Liver (tissue), 9 donors: ENCODE measurements around the gene DPH2. TPM values are rescaled to one million over a fixed set of nuclear protein-coding genes. Genes with fewer than 3 reads are reported as not detected.

Experiments used
- DNase-seq: peaks from one replicate; pipeline ENCODE4 v3.0.0-alpha.2; 2017; ENCODE audit warnings: low spot score
- H3K27ac ChIP-seq, 2 donors: one replicate each; pipeline ENCODE4 v1.7.0; 2013; ENCODE audit warnings: inconsistent platforms in 2 of 2, low read length in 2 of 2, control low read depth in 1 of 2, low read depth in 1 of 2, mild to moderate bottlenecking in 1 of 2
- H3K27me3 ChIP-seq, 4 donors: one replicate each; pipeline versions ENCODE4 v1.6.1 to v1.7.0; 2013; ENCODE audit warnings: low read length in 3 of 4, inconsistent platforms in 1 of 4, mild to moderate bottlenecking in 1 of 4, moderate library complexity in 1 of 4; ENCODE audit not compliant: control insufficient read depth in 4 of 4, insufficient read depth in 4 of 4
- H3K36me3 ChIP-seq, 4 donors: one replicate each; pipeline versions ENCODE4 v1.6.1 to v1.7.0; 2013; ENCODE audit warnings: low read length in 3 of 4, mild to moderate bottlenecking in 3 of 4, low read depth in 1 of 4, moderate library complexity in 1 of 4; ENCODE audit not compliant: control insufficient read depth in 4 of 4, insufficient read depth in 3 of 4
- H3K4me1 ChIP-seq, 4 donors: one replicate each; pipeline versions ENCODE4 v1.6.1 to v1.7.0; 2013; ENCODE audit warnings: low read length in 3 of 4, mild to moderate bottlenecking in 3 of 4, moderate library complexity in 1 of 4; ENCODE audit not compliant: control insufficient read depth in 4 of 4, insufficient read depth in 4 of 4
- H3K4me3 ChIP-seq, 3 donors: one replicate each; pipeline versions ENCODE4 v1.6.1 to v1.7.0; 2013; ENCODE audit warnings: low read length in 3 of 3, control low read depth in 1 of 3, low read depth in 1 of 3, mild to moderate bottlenecking in 1 of 3
- H3K9ac ChIP-seq, 2 donors: one replicate each; pipeline ENCODE4 v1.7.0; 2013; ENCODE audit warnings: low read length in 2 of 2, mild to moderate bottlenecking in 2 of 2, moderate library complexity in 2 of 2, control low read depth in 1 of 2, low read depth in 1 of 2
- H3K9me3 ChIP-seq, 4 donors: one replicate each; pipeline versions ENCODE4 v1.6.1 to v1.7.0; 2013; ENCODE audit warnings: low read length in 3 of 4; ENCODE audit not compliant: control insufficient read depth in 4 of 4
- ATF3 ChIP-seq: IDR thresholded peaks from 2 replicates; pipeline ENCODE4 v1.6.1; 2016; ENCODE audit warnings: antibody characterized with exemption
- EGR1 ChIP-seq, 2 donors: IDR thresholded peaks; 2 replicates each; pipeline ENCODE4 v1.6.1; 2016 to 2018; ENCODE audit warnings: antibody characterized with exemption in 2 of 2, low read depth in 2 of 2
- FOXA1 ChIP-seq: IDR thresholded peaks from 2 replicates; pipeline ENCODE4 v1.6.1; 2016; ENCODE audit warnings: antibody characterized with exemption
- FOXA2 ChIP-seq: IDR thresholded peaks from 2 replicates; pipeline ENCODE4 v1.6.1; 2016; ENCODE audit warnings: antibody characterized with exemption
- GABPA ChIP-seq, 2 donors: IDR thresholded peaks in 1 of 2; conservative IDR thresholded peaks in 1 of 2; 2 replicates each; pipeline ENCODE4 v1.6.1; 2016; ENCODE audit warnings: antibody characterized with exemption in 2 of 2, mild to moderate bottlenecking in 1 of 2, moderate library complexity in 1 of 2
- HNF4A ChIP-seq, 2 donors: conservative IDR thresholded peaks; 2 replicates each; pipeline ENCODE4 v1.6.1; 2016; ENCODE audit warnings: antibody characterized with exemption in 2 of 2, mild to moderate bottlenecking in 2 of 2
- HNF4G ChIP-seq: IDR thresholded peaks from 2 replicates; pipeline ENCODE4 v1.6.1; 2016; ENCODE audit warnings: antibody characterized with exemption
- JUND ChIP-seq, 2 donors: IDR thresholded peaks; 2 replicates each; pipeline ENCODE4 v1.6.1; 2016; ENCODE audit warnings: antibody characterized with exemption in 2 of 2
- MAX ChIP-seq: IDR thresholded peaks from 2 replicates; pipeline ENCODE4 v1.6.1; 2016; ENCODE audit warnings: antibody characterized with exemption
- NR2F2 ChIP-seq: IDR thresholded peaks from 2 replicates; pipeline ENCODE4 v1.6.1; 2016; ENCODE audit warnings: antibody characterized with exemption
- RAD21 ChIP-seq, 2 donors: IDR thresholded peaks; 2 replicates each; pipeline ENCODE4 v1.6.1; 2016; ENCODE audit warnings: antibody characterized with exemption in 2 of 2, mild to moderate bottlenecking in 2 of 2
- REST ChIP-seq: IDR thresholded peaks from 2 replicates; pipeline ENCODE4 v1.6.1; 2016; ENCODE audit warnings: antibody characterized with exemption, mild to moderate bottlenecking
- RXRA ChIP-seq, 2 donors: IDR thresholded peaks; 2 replicates each; pipeline ENCODE4 v1.6.1; 2017 to 2018; ENCODE audit warnings: antibody characterized with exemption in 2 of 2, mild to moderate bottlenecking in 1 of 2
- SP1 ChIP-seq: IDR thresholded peaks from 2 replicates; pipeline ENCODE4 v1.6.1; 2018; ENCODE audit warnings: antibody characterized with exemption, mild to moderate bottlenecking
- TAF1 ChIP-seq: conservative IDR thresholded peaks from 2 replicates; pipeline ENCODE4 v1.6.1; 2016; ENCODE audit warnings: antibody characterized with exemption, mild to moderate bottlenecking
- YY1 ChIP-seq: IDR thresholded peaks from 2 replicates; pipeline ENCODE4 v1.6.1; 2016; ENCODE audit warnings: antibody characterized with exemption, mild to moderate bottlenecking
- WGBS: extraction: QIAGEN DNeasy Blood & Tissue Kit; methylation state at CpG from one replicate; pipeline ENCODE4 v1.1.7; 2013; 5-methylcytosine and 5-hydroxymethylcytosine counted together
- polyA plus RNA-seq, 2 donors: library from polyadenylated mRNA; stranded (reverse) in 1 of 2; unstranded in 1 of 2; fragments of 200-250 nt in 1 of 2; fragments of >200 nt in 1 of 2; fragmentation: Nextera tagmentation in 1 of 2; extraction: Ambion mirVana in 1 of 2; gene quantifications; one replicate each; pipeline versions ENCODE4 v1.2.1 to v1.2.3, GENCODE V29; 2013 to 2015
- total RNA-seq, 2 donors: library from RNA; depleted of rRNA; stranded (reverse); fragments of >200 nt; gene quantifications; one replicate each; pipeline ENCODE4 v1.2.3, GENCODE V29; 2014
- TF ChIP-seq, protein P1 (sequence below): IDR thresholded peaks from 2 replicates; pipeline ENCODE4 v1.6.1; 2016; ENCODE audit warnings: antibody characterized with exemption
- TF ChIP-seq, protein P2 (sequence below): fragments of 150-350 bp; IDR thresholded peaks from 2 replicates; pipeline ENCODE4 v1.5.1; 2017; ENCODE audit warnings: improper control_type of control experiment, low read depth, low read length; ENCODE audit not compliant: missing input control
- donor health status: healthy.
- donor health status: healthy.
- donor health status: healthy.
- donor health status: healthy.
- donor health status: healthy.

DPH2 gene
- total and polyA plus RNA-seq, 4 donors: 9.3 to 20.9 (median 15.4) TPM

- Histone ChIP-seq H3K27me3 (no peaks in the 10 kb centered on the region), H3K27ac (no peak overlapping the region), H3K4me3 (no peak overlapping the region), H3K9me3 (no peaks in the 10 kb centered on the region), H3K36me3 (peaks cover 0 to 4% (median 0%) of the 10 kb centered on the region in 4 donors), H3K9ac (no peak overlapping the region), H3K4me1 (peaks cover 10 to 25% (median 15%) of the 10 kb centered on the region in 4 donors)
- DNase-seq: no peak
- 95% methylated on average over 13 of the region's 13 CpGs for WGBS
- no peak for TF ChIP-seq HNF4G
- TF ChIP-seq GABPA (IDR thresholded peaks at IDR 0.05 in 1 of 2, conservative IDR thresholded peaks at IDR 0.05 in 1 of 2): no peak
- TF ChIP-seq FOXA1: no peak
Measured at GRCh38 chr1:43931711-43932660, 37.8 kb upstream of the DPH2 start.

DNA sequence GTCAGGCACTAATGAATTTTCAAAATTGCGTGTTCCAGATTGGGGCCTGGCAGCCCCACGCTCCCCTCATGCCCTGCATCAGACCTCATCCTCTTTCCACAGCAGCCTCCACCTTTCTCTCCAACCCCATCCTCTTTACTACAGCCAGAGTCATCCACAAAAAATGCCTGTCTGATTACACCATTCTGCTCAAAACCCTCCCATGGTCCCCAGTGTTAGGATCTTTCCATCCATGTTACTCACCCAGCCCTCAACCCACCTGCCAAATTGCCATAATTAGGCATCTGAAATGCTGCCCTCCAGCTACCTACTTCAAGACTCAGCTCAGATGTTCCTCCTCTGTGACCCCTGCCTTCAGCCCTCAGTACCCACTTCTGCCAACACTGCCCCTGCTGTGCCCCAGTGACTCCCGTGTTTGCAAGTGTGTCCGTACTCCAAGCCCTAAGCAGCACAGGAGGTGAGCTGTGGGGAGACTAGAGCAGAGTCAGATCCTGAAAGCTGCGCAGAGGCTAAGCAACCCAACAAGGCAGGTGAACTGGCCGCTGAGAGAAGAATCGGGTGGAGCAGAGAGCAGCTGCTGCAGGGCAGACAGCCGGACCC lies 36.9 kb upstream of the DPH2 start:
- Histone ChIP-seq H3K4me3 (peak overlapping the region in 1 of 3 donors; percentile 36), H3K27ac (no peak overlapping the region)
- WGBS: 34% methylated on average over 8 of the region's 8 CpGs

More for the DNA sequence above, 36.9 kb upstream of the DPH2 start:
- TF ChIP-seq TAF1: no peak
- no peak for TF ChIP-seq EGR1 (IDR thresholded peaks at IDR 0.05; ENCODE audit: low read depth in 2 of 2)
- TF ChIP-seq, protein P1, sequence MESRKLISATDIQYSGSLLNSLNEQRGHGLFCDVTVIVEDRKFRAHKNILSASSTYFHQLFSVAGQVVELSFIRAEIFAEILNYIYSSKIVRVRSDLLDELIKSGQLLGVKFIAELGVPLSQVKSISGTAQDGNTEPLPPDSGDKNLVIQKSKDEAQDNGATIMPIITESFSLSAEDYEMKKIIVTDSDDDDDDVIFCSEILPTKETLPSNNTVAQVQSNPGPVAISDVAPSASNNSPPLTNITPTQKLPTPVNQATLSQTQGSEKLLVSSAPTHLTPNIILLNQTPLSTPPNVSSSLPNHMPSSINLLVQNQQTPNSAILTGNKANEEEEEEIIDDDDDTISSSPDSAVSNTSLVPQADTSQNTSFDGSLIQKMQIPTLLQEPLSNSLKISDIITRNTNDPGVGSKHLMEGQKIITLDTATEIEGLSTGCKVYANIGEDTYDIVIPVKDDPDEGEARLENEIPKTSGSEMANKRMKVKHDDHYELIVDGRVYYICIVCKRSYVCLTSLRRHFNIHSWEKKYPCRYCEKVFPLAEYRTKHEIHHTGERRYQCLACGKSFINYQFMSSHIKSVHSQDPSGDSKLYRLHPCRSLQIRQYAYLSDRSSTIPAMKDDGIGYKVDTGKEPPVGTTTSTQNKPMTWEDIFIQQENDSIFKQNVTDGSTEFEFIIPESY: no peak
- TF ChIP-seq, protein P2, sequence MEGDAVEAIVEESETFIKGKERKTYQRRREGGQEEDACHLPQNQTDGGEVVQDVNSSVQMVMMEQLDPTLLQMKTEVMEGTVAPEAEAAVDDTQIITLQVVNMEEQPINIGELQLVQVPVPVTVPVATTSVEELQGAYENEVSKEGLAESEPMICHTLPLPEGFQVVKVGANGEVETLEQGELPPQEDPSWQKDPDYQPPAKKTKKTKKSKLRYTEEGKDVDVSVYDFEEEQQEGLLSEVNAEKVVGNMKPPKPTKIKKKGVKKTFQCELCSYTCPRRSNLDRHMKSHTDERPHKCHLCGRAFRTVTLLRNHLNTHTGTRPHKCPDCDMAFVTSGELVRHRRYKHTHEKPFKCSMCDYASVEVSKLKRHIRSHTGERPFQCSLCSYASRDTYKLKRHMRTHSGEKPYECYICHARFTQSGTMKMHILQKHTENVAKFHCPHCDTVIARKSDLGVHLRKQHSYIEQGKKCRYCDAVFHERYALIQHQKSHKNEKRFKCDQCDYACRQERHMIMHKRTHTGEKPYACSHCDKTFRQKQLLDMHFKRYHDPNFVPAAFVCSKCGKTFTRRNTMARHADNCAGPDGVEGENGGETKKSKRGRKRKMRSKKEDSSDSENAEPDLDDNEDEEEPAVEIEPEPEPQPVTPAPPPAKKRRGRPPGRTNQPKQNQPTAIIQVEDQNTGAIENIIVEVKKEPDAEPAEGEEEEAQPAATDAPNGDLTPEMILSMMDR: no peak
- no peak for TF ChIP-seq GABPA (IDR thresholded peaks at IDR 0.05 in 1 of 2, conservative IDR thresholded peaks at IDR 0.05 in 1 of 2)
- TF ChIP-seq REST: no peak
- no peak for TF ChIP-seq RAD21 (IDR thresholded peaks at IDR 0.05)
- TF ChIP-seq YY1: no peak
- no peak for TF ChIP-seq SP1
- no peak for TF ChIP-seq MAX
- TF ChIP-seq HNF4A (conservative IDR thresholded peaks at IDR 0.05): no peak
- no peak for TF ChIP-seq FOXA2
- TF ChIP-seq RXRA (IDR thresholded peaks at IDR 0.05): no peak
- TF ChIP-seq FOXA1: no peak
- TF ChIP-seq NR2F2: no peak
- no peak for TF ChIP-seq HNF4G
- TF ChIP-seq ATF3: no peak
- no peak for TF ChIP-seq JUND (IDR thresholded peaks at IDR 0.05)
- peaks cover 0 to 4% (median 0%) of the 10 kb centered on the region in 4 donors for H3K36me3 ChIP-seq
- no peaks in the 10 kb centered on the region for H3K9me3 ChIP-seq
- H3K9ac ChIP-seq: peak overlapping the region in 1 of 2 donors; percentile 23
- H3K4me1 ChIP-seq: peaks cover 10 to 27% (median 15%) of the 10 kb centered on the region in 4 donors
- no peak for DNase-seq
- H3K27me3 ChIP-seq: no peaks in the 10 kb centered on the region
